Central memory CD8-positive, alpha-beta T cell (primary cell): Measurements from ENCODE around the gene NUP210.

Source experiments
- ATAC-seq: fragments of 150-1000 bp; cut with Tn5 transposase; replicated peaks from 2 replicates; pipeline ENCODE4 v1.10.0; 2022; ENCODE audit warnings: mild to moderate bottlenecking, moderate FRiP score, moderate number of reproducible peaks; ENCODE audit not compliant: poor library complexity, severe bottlenecking; ENCODE audit errors: extremely low read depth
- DNase-seq, 2 donors: peaks; one replicate each; pipeline ENCODE4 v3.0.0; 2021; ENCODE audit warnings: low spot score in 2 of 2
- H3K27ac Mint-ChIP-seq: one replicate; pipeline ENCODE4 v1.8.0; 2022; ENCODE audit warnings: low read depth, mild to moderate bottlenecking, moderate library complexity, mixed read lengths
- H3K27me3 Mint-ChIP-seq: one replicate; pipeline ENCODE4 v1.8.0; 2022; ENCODE audit warnings: mixed read lengths
- H3K36me3 Mint-ChIP-seq: one replicate; pipeline ENCODE4 v1.8.0; 2022; ENCODE audit warnings: mild to moderate bottlenecking, moderate library complexity, mixed read lengths; ENCODE audit not compliant: insufficient read depth
- H3K4me1 Mint-ChIP-seq: one replicate; pipeline ENCODE4 v1.8.0; 2022; ENCODE audit warnings: mixed read lengths
- H3K4me3 Mint-ChIP-seq: one replicate; pipeline ENCODE4 v1.8.0; 2022; ENCODE audit warnings: mild to moderate bottlenecking, moderate library complexity, mixed read lengths
- H3K9me3 Mint-ChIP-seq: one replicate; pipeline ENCODE4 v1.8.0; 2022; ENCODE audit warnings: mixed read lengths

Gene NUP210

DNA sequence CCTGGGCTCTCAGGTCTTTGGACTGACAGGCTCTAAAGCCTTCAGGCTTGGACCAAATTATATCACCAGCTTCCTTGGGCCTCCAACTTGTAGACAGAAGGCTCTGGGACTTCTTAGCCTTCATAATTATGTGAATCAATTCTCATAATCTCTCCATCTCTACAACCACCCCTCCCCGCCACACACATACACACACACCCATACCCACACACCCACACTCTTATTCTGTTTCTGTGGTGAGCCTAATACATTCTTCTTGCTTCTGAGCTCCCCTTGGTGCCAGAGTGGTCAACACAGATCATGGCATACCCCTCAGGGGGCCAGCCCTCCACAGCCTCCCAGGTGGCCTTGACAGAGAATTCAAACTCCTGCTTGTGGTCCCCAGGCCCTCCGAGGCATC lies 5.6 kb upstream of the NUP210 start:
- no peak for ATAC-seq
- H3K9me3 Mint-ChIP-seq: no peaks in the 10 kb centered on the region
- H3K27me3 Mint-ChIP-seq: no peaks in the 10 kb centered on the region
- H3K36me3 Mint-ChIP-seq: peaks cover 4% of the 10 kb centered on the region
- peaks cover 24% of the 10 kb centered on the region for H3K4me1 Mint-ChIP-seq
- no peak overlapping the region for H3K27ac Mint-ChIP-seq
- DNase-seq: no peak
- no peak overlapping the region for H3K4me3 Mint-ChIP-seq

GRCh38 chr3:13424865-13425617 lies 4.9 kb upstream of the NUP210 start:
- no peak for DNase-seq
- no peaks in the 10 kb centered on the region for H3K27me3 Mint-ChIP-seq
- peaks cover 5% of the 10 kb centered on the region for H3K36me3 Mint-ChIP-seq
- H3K9me3 Mint-ChIP-seq: no peaks in the 10 kb centered on the region
- H3K4me3 Mint-ChIP-seq: no peak overlapping the region
- peaks cover 27% of the 10 kb centered on the region for H3K4me1 Mint-ChIP-seq
- no peak for ATAC-seq
- no peak overlapping the region for H3K27ac Mint-ChIP-seq

- H3K36me3 Mint-ChIP-seq: peaks cover 5% of the 10 kb centered on the region
- H3K4me3 Mint-ChIP-seq: no peak overlapping the region
- ATAC-seq (no peak), DNase-seq (no peak)
- no peaks in the 10 kb centered on the region for H3K9me3 Mint-ChIP-seq
- H3K27me3 Mint-ChIP-seq: no peaks in the 10 kb centered on the region
- no peak overlapping the region for H3K27ac Mint-ChIP-seq
- peaks cover 28% of the 10 kb centered on the region for H3K4me1 Mint-ChIP-seq
Measured at GRCh38 chr3:13424141-13424844, 4.2 kb upstream of the NUP210 start.

DNA sequence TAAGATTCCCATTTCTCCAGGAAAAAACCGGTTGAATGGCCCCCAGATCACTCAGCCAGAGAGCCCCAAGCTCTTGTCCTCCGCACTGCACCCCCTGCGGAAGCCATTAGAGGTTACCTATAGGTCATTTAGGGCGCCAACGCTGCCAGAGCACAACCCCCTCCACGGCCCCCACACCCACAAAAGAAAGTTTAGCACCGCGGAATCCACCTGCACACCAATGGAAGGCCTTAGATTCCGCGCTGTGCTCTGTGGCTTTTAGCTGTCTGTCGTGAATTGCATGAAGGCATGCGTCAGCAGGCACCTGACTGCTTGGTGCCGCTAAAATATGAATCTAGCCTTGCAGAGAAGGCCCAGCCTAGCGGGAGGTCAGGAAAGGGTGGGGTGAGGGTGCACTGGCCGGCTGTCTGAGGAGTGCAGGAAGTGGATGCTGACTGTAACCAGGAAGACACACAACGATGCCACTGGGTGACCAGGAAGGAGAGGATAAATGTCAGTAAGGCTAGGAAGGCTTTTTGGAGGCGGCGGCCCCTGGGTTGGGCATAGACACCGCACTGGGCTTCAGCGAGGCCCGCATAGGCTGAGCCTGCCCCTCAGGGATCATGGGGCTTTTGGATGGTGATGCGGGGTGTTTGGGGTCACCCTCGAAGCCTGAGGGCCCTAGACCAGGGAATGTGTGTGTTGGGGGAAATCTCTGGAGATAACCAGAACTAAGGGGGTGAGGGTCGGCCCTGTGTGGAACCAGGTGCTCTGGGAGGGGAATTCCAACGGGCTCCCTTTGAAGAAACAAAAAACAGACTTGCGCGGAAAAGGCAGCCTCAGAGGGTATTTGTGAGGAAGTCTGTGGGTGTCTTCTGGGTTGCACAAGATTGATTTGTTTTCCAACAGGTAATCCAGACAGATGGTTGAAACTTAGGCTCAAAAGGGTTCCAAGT lies 976 bp upstream of the NUP210 start:
- no peaks in the 10 kb centered on the region for H3K27me3 Mint-ChIP-seq
- peak; percentile 85 for ATAC-seq
- H3K27ac Mint-ChIP-seq: peak overlapping the region; percentile 98
- H3K9me3 Mint-ChIP-seq: no peaks in the 10 kb centered on the region
- H3K4me1 Mint-ChIP-seq: peaks cover 51% of the 10 kb centered on the region
- H3K36me3 Mint-ChIP-seq: peaks cover 16% of the 10 kb centered on the region
- peak; percentile 61 to 84 for DNase-seq
- H3K4me3 Mint-ChIP-seq: peak overlapping the region; percentile 94

GRCh38 chr3:13419505-13420044 lies 547 bp downstream of the NUP210 start:
- Mint-ChIP-seq H3K27me3 (no peaks in the 10 kb centered on the region), H3K4me3 (peak overlapping the region; percentile 94), H3K9me3 (no peaks in the 10 kb centered on the region), H3K4me1 (peaks cover 67% of the 10 kb centered on the region), H3K27ac (peak overlapping the region; percentile 93), H3K36me3 (peaks cover 19% of the 10 kb centered on the region)
- ATAC-seq (peak; percentile 33), DNase-seq (peak; percentile 45 to 49)

GRCh38 chr3:13417166-13417947 lies 2.8 kb downstream of the NUP210 start:
- no peaks in the 10 kb centered on the region for H3K27me3 Mint-ChIP-seq
- H3K4me1 Mint-ChIP-seq: peaks cover 81% of the 10 kb centered on the region
- no peak for DNase-seq
- no peak for ATAC-seq
- H3K4me3 Mint-ChIP-seq: peak overlapping the region; percentile 94
- H3K36me3 Mint-ChIP-seq: peaks cover 25% of the 10 kb centered on the region
- no peaks in the 10 kb centered on the region for H3K9me3 Mint-ChIP-seq
- H3K27ac Mint-ChIP-seq: peak overlapping the region; percentile 93

DNA sequence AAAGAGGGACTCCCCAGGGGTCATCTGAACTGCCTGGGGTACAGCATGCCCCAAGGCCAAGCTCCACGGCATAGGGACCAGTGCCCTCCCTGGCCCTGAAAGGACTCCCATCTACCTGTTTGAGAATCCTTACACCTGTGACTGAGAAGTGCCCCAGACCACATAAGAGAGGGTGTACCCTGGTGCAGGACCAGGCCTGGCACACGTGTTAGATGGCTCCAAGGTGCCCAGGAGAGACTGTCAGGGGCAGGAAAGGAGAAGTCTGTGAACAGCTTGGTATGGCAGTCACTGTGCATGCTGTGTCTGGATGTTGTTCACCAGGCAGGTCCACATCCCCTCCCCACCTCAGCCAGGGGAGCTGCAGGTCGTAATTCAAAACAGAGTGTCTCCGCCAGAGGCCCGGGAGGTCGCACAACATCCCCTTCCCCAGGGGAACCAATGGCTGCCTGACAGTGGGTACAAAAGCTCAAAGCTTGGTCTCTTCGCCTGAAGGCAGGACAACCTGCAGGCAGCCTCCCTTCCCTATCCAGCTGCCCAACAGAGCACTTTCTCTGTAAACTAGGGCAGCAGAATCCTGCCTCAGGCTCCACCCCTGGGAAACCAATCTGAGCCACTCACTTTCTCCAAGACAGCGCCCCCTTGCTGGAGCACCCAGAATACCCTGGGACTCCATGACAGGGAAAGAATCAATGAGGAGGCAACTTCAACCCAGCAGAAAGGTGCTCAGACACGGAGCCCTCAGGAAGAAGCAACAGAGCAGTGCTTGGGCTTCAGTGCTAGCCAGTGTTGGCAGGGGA lies 3.9 kb downstream of the NUP210 start:
- H3K9me3 Mint-ChIP-seq: no peaks in the 10 kb centered on the region
- H3K36me3 Mint-ChIP-seq: peaks cover 25% of the 10 kb centered on the region
- peak overlapping the region; percentile 93 for H3K27ac Mint-ChIP-seq
- no peak for DNase-seq
- ATAC-seq: no peak
- H3K4me1 Mint-ChIP-seq: peaks cover 70% of the 10 kb centered on the region
- peak overlapping the region; percentile 75 for H3K4me3 Mint-ChIP-seq
- H3K27me3 Mint-ChIP-seq: no peaks in the 10 kb centered on the region

- H3K27ac Mint-ChIP-seq: peak overlapping the region; percentile 93
- no peak for DNase-seq
- peak overlapping the region; percentile 75 for H3K4me3 Mint-ChIP-seq
- no peak for ATAC-seq
- peaks cover 62% of the 10 kb centered on the region for H3K4me1 Mint-ChIP-seq
- H3K27me3 Mint-ChIP-seq: no peaks in the 10 kb centered on the region
- H3K9me3 Mint-ChIP-seq: no peaks in the 10 kb centered on the region
- H3K36me3 Mint-ChIP-seq: peaks cover 20% of the 10 kb centered on the region
Measured at GRCh38 chr3:13415236-13415986, 4.7 kb downstream of the NUP210 start.

DNA sequence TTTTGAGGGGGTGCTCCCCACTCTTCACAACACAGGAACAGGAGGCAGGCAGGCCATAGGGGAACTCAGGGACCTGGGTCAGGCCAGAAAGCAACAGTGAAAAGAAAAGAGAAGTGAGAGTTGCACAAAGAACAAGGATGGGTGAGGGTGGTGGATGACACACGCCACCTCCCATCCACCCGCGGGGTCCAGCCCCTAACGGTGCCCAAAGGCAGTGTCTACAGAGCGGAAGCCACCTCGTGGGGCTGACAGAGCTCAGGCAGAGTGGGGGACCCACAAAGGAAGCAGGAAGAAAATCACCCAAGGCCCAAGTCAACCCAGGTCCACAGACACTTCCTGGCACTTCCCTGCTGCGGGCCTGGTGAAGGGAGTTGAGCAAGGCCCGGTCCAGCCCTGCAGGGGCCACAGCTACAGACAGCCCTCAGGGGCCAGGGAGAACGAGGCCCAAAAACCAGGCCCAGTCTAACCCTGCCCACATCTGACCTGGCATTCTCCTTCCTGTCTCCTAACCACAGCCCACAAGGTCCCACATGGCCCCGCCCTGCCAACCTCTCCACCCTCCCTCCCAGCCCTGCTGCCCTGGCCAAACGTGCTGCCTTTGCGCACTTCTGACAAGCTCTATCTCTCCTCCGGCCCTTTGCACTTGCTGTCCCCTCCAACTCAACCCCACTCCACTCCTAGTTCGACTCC lies 5.9 kb downstream of the NUP210 start:
- H3K36me3 Mint-ChIP-seq: peaks cover 20% of the 10 kb centered on the region
- DNase-seq (peak; percentile 55 to 71), ATAC-seq (peak; percentile 96)
- peaks cover 59% of the 10 kb centered on the region for H3K4me1 Mint-ChIP-seq
- no peaks in the 10 kb centered on the region for H3K9me3 Mint-ChIP-seq
- peak overlapping the region; percentile 93 for H3K27ac Mint-ChIP-seq
- H3K27me3 Mint-ChIP-seq: no peaks in the 10 kb centered on the region
- peak overlapping the region; percentile 75 for H3K4me3 Mint-ChIP-seq

GRCh38 chr3:13411186-13411860 lies 8.8 kb downstream of the NUP210 start:
- Mint-ChIP-seq H3K36me3 (peaks cover 12% of the 10 kb centered on the region), H3K4me1 (peaks cover 48% of the 10 kb centered on the region)
- ATAC-seq: no peak

More at GRCh38 chr3:13411186-13411860, 8.8 kb downstream of the NUP210 start:
- peak overlapping the region; percentile 53 for H3K27ac Mint-ChIP-seq
- no peaks in the 10 kb centered on the region for H3K27me3 Mint-ChIP-seq
- no peak for DNase-seq
- peaks cover 5% of the 10 kb centered on the region for H3K9me3 Mint-ChIP-seq
- H3K4me3 Mint-ChIP-seq: no peak overlapping the region
